HK-2 (cell line): ENCODE data around the gene PKN1.

Experiments
- DNase-seq: peaks from one replicate; pipeline ENCODE4 v3.0.0-alpha.2; 2018; ENCODE audit not compliant: unreplicated experiment

The PKN1 gene

GRCh38 chr19:14406645-14407401 lies 26.3 kb upstream of the PKN1 start:
- no peak for DNase-seq

- DNase-seq, result no peak
Observed at GRCh38 chr19:14407605-14408484, 25.3 kb upstream of the PKN1 start.

- DNase-seq, result no peak
Observed at GRCh38 chr19:14408491-14409145, 24.5 kb upstream of the PKN1 start.

- no peak for DNase-seq
Observed at GRCh38 chr19:14409146-14410023, 23.7 kb upstream of the PKN1 start.

DNA sequence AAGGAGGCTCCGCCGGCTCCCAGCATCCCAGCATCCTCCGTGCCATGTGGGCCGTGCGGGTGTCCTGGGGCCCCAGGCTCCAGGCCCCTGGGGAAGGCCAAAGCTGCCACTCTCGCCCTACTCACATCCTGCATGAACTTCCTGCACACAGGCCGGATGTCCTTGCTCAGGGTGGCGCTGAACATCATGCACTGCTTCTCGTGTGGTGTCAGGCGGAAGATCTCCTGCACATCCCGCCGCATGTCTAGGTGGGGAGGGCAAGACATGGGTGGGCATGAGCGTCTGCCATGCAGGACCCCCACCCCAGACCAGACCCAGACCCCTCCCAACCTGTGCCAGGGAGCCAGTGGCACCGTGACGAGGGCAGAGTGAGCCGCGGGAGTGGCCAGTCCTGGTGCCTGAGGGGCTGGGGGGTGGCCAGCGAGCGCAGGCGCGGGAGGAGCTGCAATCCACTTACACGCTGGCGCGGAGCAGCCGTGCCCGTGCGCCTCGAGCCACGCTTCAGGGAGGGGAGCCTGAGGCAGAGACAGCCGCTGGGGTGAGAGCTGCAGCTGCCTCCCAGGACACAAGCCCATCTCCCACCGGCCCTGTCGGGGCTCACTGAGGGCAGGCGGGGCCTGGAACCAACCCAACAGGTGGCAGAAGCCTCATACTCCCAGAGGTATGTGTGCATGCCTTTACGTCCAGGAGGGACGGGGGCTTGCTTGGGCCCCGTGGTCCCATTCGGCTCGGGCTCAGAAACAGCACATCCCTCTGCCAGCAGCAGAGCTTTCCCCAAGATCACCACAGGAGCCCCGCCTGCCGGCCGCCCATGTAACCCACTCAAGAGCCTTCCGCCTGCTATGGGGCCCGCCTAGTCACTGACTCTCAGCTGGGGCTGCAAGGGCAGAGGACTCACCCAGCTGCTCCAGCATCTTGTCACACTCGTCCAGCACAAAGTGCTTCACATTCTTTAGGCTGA lies 22.7 kb upstream of the PKN1 start:
- no peak for DNase-seq

GRCh38 chr19:14411161-14411937 lies 21.8 kb upstream of the PKN1 start:
- no peak for DNase-seq

DNA sequence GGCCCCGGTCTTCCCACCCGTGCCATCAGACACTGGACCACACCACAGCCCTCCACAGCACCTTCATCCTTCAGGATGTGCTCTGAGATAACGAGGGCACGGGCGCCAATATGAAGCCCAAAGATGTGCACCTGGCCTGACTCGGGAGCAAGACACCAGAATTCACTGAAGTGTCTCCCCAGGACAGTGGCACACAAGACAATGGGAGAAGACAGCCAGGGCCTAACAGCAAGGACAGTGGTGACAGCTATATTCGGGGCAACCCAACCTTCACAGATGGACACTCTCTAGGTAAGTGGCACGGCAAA lies 21.2 kb upstream of the PKN1 start:
- DNase-seq, result no peak

DNA sequence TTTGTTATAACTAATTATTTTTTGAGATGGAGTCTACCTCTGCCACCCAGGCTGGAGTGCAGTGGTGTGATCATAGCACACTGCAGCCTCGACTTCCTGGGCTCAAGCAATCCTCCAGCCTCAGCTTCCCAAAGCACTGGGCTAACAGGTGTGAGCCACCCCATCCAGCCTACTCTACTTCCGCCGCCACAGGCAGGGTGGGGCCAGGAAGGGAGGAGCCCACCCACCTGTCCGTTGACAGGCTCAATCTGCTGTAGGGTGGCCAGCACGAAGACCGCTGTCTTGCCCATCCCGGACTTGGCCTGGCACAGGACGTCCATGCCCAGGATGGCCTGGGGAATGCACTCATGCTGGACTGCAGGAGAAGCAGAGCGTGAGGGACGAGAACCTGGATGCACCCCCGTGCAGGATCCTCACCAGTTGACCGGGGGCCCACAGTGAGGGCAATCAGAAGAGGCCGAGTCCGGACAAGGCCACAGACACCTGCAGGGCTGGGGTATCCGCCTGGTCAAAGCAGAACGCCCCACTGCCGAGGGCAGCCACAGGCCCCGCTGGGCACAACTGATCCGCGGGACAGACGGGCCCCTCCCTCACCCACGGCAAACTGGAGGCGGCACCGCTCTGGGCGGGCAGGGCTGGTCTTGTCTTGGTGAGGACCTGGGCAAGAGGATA lies 20.6 kb upstream of the PKN1 start:
- DNase-seq, result no peak

- DNase-seq, result no peak
Observed at GRCh38 chr19:14412996-14413692, 20.0 kb upstream of the PKN1 start.

- DNase-seq, result no peak
Observed at GRCh38 chr19:14413693-14414181, 19.4 kb upstream of the PKN1 start.

GRCh38 chr19:14414926-14415690 lies 18.0 kb upstream of the PKN1 start:
- no peak for DNase-seq

DNA sequence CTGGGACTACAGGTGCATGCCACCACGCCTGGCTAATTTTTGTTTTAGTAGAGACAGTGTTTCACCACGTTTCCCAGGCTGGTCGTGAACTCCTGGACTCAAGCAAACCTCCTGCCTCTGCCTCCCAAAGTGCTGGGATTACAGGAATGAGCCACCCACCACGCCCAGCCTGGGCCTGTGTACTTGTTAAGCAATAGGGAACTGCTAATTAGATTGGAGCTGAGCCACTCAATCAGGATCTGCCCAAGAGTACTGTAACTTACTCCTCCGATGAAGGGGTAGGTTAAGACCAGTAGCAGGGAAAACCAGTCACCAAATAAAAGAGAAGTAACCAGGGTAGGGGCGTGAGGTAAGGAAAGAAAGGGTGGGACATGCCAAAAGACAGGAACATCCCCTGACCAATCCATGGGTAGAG lies 16.3 kb upstream of the PKN1 start:
- DNase-seq, result no peak

DNA sequence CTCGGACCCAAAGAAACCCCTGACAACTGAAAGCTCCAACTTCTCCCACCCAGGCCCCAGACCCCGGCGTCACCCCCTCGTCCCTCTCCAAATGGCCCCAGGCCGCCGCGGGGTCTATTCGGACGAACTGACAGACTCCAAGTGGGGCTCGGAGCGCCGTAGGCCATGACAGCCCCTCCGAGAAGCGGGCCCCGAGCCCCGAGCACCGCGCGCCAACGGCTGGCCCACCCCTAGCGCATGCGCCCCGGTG lies 14.3 kb upstream of the PKN1 start:
- DNase-seq, result peak; percentile 84

DNA sequence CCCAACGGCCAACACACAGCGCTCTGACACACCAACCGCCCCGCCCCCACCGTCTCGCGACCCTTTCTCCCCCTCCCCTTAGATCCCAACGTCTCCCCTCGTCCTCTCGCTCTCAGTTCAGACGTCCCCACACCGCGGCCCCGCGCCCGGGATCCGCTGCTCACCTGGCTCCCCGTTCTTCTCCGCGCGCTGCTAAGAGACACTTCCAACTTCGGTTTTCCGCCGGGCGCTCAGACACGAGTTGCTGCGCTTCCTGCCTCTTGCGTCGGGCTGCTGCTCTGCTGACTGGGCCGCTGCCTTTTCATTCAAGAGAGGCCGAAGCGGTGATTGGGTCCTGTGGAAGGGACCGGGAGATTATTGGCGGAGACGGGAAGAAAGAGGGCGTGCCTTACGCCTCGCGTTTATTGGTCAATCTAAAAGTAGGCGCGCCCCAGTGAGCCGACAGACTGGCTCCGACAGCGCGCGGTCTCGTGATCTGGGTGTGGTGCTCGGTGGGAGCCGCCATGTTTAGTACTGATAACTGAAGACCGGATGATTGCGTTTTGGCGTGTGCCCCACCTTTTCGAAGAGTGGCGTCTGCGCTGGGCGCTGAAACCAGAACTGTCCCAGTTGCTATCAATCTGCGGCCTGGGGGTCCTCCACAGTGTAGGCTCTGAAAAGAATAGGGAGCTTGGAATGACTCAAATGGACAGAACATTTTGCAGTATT lies 13.8 kb upstream of the PKN1 start, which contains the start of gene DDX39A:
Gene DDX39A, minus strand, starts transcription at position 236 of the 708 bp plus-strand sequence. CDS start 6,121 bp downstream, outside the sequence.
- peak; percentile 98 for DNase-seq

GRCh38 chr19:14425696-14426138 lies 7.4 kb upstream of the PKN1 start:
- DNase-seq, result no peak

- no peak for DNase-seq
Observed at GRCh38 chr19:14427461-14427860, 5.6 kb upstream of the PKN1 start.

DNA sequence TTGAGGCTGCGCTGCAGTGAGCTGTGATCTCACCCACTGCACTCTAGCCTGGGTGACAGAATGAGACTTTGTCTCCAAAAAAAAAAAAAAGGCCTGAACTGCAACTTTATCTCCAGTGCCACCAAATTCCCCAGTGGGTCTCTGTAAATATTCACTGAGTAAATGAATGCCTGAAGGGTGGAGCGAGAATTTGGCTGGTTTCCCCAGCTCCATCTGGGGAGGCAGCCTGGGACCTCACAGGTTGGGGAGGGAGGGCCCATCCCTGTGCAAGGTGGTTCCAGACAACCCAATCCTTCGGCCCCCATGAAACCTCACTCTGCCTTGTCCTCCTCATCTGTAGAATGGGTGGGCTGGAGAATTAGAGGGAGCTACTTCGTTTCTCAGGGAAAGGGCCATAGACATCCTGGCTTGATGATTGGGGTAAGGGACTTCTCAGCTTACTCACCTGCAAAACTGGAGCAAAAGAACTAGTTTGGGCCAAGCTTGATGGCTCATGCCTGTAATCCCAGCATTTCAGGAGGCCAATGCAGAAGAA lies 4.2 kb upstream of the PKN1 start:
- no peak for DNase-seq
